IMR-90 (cell line): Measurements from ENCODE around the gene ROR2. TPM values are rescaled to one million over a fixed set of nuclear protein-coding genes. Genes with fewer than 3 reads are reported as not detected.

Experiments used
- ATAC-seq: fragments of 200-7000 bp; cut with Tn5 transposase; 2 replicates; pipeline ENCODE4 v1.9.1; 2020; ENCODE audit warnings: low read depth, mild to moderate bottlenecking, moderate library complexity
- BruUV-seq: library from RNA; stranded (reverse); fragments of 400-500 nt; replicated peaks from 2 replicates; lab custom pipeline; 2021; lab: Mats Ljungman, UMichigan
- CTCF ChIA-PET: fragments of 300-600 bp; formaldehyde crosslinking; extraction: SDS; loops from one replicate; lab custom pipeline; 2021; ENCODE audit warnings: antibody characterized with exemption; lab: Yijun Ruan, JAX
- POLR2A ChIA-PET: fragments of 300-600 bp; sonication (Branson Sonifier 250); formaldehyde crosslinking; loops from one replicate; lab custom pipeline; 2022; ENCODE audit warnings: antibody characterized with exemption; ENCODE audit not compliant: unreplicated experiment; lab: Charles Lee
- DNase-seq: peaks from one replicate; pipeline ENCODE4 v3.0.0; 2013
- H2AFZ ChIP-seq: replicated peaks from 2 replicates; pipeline ENCODE3; 2013; ENCODE audit warnings: low read length, mild to moderate bottlenecking; ENCODE audit not compliant: poor library complexity
- H2AK5ac ChIP-seq: 2 replicates; pipeline ENCODE4 v1.6.1; 2013; ENCODE audit warnings: low read depth, low read length, inconsistent platforms
- H2AK9ac ChIP-seq: replicated peaks from 2 replicates; pipeline ENCODE3; 2013; ENCODE audit warnings: mild to moderate bottlenecking, low read depth, low read length, moderate library complexity; ENCODE audit not compliant: poor library complexity
- H2BK120ac ChIP-seq: 2 replicates; pipeline ENCODE4 v1.6.1; 2013; ENCODE audit warnings: low read depth, low read length, inconsistent platforms
- H2BK15ac ChIP-seq: 3 replicates; pipeline ENCODE4 v1.6.1; 2013; ENCODE audit warnings: low read depth, low read length, inconsistent platforms
- H2BK20ac ChIP-seq: 2 replicates; pipeline ENCODE4 v1.6.1; 2013; ENCODE audit warnings: low read depth, mild to moderate bottlenecking, inconsistent platforms, low read length, moderate library complexity
- H2BK5ac ChIP-seq: 2 replicates; pipeline ENCODE4 v1.6.1; 2013; ENCODE audit warnings: mild to moderate bottlenecking, low read depth, low read length, inconsistent platforms; ENCODE audit not compliant: poor library complexity, severe bottlenecking
- H3K14ac ChIP-seq: replicated peaks from 2 replicates; pipeline ENCODE4 v1.6.1; 2013; ENCODE audit warnings: low read depth, low read length, inconsistent platforms
- H3K18ac ChIP-seq: 2 replicates; pipeline ENCODE4 v1.6.1; 2013; ENCODE audit warnings: low read depth, low read length, control low read depth
- H3K23ac ChIP-seq: 2 replicates; pipeline ENCODE4 v1.6.1; 2013; ENCODE audit warnings: low read depth, low read length, inconsistent platforms
- H3K27ac ChIP-seq: 2 replicates; pipeline ENCODE4 v1.5.1; 2013; ENCODE audit warnings: mild to moderate bottlenecking, control low read depth, low read length; ENCODE audit not compliant: insufficient read depth
- H3K27me3 ChIP-seq: 2 replicates; pipeline ENCODE4 v1.6.1; 2013; ENCODE audit warnings: low read length; ENCODE audit not compliant: control insufficient read depth, insufficient read depth
- H3K36me3 ChIP-seq: 2 replicates; pipeline ENCODE4 v1.6.1; 2013; ENCODE audit warnings: low read length, mixed read lengths; ENCODE audit not compliant: control insufficient read depth, insufficient read depth
- H3K4ac ChIP-seq: 2 replicates; pipeline ENCODE4 v1.6.1; 2013; ENCODE audit warnings: low read depth, low read length, inconsistent platforms
- H3K4me1 ChIP-seq: 2 replicates; pipeline ENCODE4 v1.6.1; 2013; ENCODE audit warnings: low read length, mixed read lengths; ENCODE audit not compliant: control insufficient read depth, insufficient read depth
- H3K4me2 ChIP-seq: 2 replicates; pipeline ENCODE4 v1.6.1; 2013; ENCODE audit warnings: low read depth, mild to moderate bottlenecking, control low read depth, low read length, moderate library complexity
- H3K4me3 ChIP-seq: 2 replicates; pipeline ENCODE4 v1.5.1; 2013; ENCODE audit warnings: low read depth, mild to moderate bottlenecking, control low read depth, low read length, moderate library complexity; ENCODE audit not compliant: insufficient read depth
- H3K56ac ChIP-seq: 2 replicates; pipeline ENCODE4 v1.6.1; 2013; ENCODE audit warnings: low read length, inconsistent platforms; ENCODE audit not compliant: insufficient read depth; ENCODE audit errors: extremely low read depth
- H3K79me1 ChIP-seq, 2 experiments: 2 replicates each; pipeline ENCODE4 v1.6.1; 2013; ENCODE audit warnings: low read length in 2 of 2, inconsistent platforms in 1 of 2, low read depth in 1 of 2
- H3K9ac ChIP-seq: 2 replicates; pipeline ENCODE4 v1.6.1; 2013; ENCODE audit warnings: low read depth, low read length, control low read depth
- H3K9me1 ChIP-seq: 2 replicates; pipeline ENCODE4 v1.6.1; 2013; ENCODE audit warnings: low read length, inconsistent platforms; ENCODE audit not compliant: insufficient read depth
- H3K9me3 ChIP-seq: 2 replicates; pipeline ENCODE4 v1.6.1; 2013; ENCODE audit warnings: low read length; ENCODE audit not compliant: control insufficient read depth, insufficient read depth
- H4K20me1 ChIP-seq: 2 replicates; pipeline ENCODE4 v1.6.1; 2013; ENCODE audit warnings: low read length, inconsistent platforms; ENCODE audit not compliant: insufficient read depth
- H4K5ac ChIP-seq: 2 replicates; pipeline ENCODE4 v1.6.1; 2013; ENCODE audit warnings: mild to moderate bottlenecking, low read depth, low read length, control low read depth
- H4K8ac ChIP-seq, 2 experiments: 2 replicates each; pipeline ENCODE4 v1.6.1; 2013; ENCODE audit warnings: low read depth in 2 of 2, low read length in 2 of 2, control low read depth in 1 of 2, inconsistent platforms in 1 of 2
- H4K91ac ChIP-seq: 2 replicates; pipeline ENCODE4 v1.6.1; 2013; ENCODE audit warnings: low read depth, low read length, inconsistent platforms; ENCODE audit not compliant: insufficient read depth
- BHLHE40 ChIP-seq: fragments of 150-350 bp; IDR thresholded peaks from 2 replicates; pipeline ENCODE4 v1.6.1; 2016; ENCODE audit warnings: mild to moderate bottlenecking, low read depth, low read length
- CEBPB ChIP-seq: IDR thresholded peaks from 2 replicates; pipeline ENCODE4 v1.6.1; 2012; ENCODE audit warnings: low read depth, low read length, improper control_type of control experiment
- MAFK ChIP-seq: IDR thresholded peaks from 2 replicates; pipeline ENCODE4 v1.6.1; 2012; ENCODE audit warnings: low read depth, low read length, improper control_type of control experiment
- NFE2L2 ChIP-seq: fragments of 150-350 bp; IDR thresholded peaks from 2 replicates; pipeline ENCODE4 v1.6.1; 2016; ENCODE audit warnings: low read depth, mild to moderate bottlenecking, low read length
- RCOR1 ChIP-seq: IDR thresholded peaks from 2 replicates; pipeline ENCODE4 v1.6.1; 2012; ENCODE audit warnings: mild to moderate bottlenecking, low read length, improper control_type of control experiment; ENCODE audit not compliant: insufficient replicate concordance
- SMC3 ChIP-seq: fragments of 150-350 bp; IDR thresholded peaks from 2 replicates; pipeline ENCODE4 v1.6.1; 2016; ENCODE audit warnings: low read depth, mild to moderate bottlenecking, antibody characterized with exemption, low read length, moderate library complexity
- WGBS, 2 experiments: methylation state at CpG; one replicate each; pipeline versions ENCODE4 v1.1.5 to v1.1.7; 2013; ENCODE audit warnings: missing lambda C conversion rate in 2 of 2; ENCODE audit not compliant: insufficient read length in 1 of 2; ENCODE audit errors: extremely low coverage in 2 of 2; 5-methylcytosine and 5-hydroxymethylcytosine counted together
- dilution Hi-C: fragments of 300-500 bp; cut with HindIII; formaldehyde crosslinking; loops from one replicate; pipeline ENCODE4 v1.14.3; 2018; ENCODE audit warnings: low sequenced_read_pairs; ENCODE audit not compliant: unreplicated experiment
- in situ Hi-C: fragments of 300-500 bp; cut with MboI; formaldehyde crosslinking; loops from 3 replicates; pipeline ENCODE4 v1.14.3; 2019; ENCODE audit warnings: low sequenced_read_pairs, inconsistent platforms, mixed read lengths
- intact Hi-C: fragments of 100-400 bp; cut with micrococcal nuclease; formaldehyde crosslinking; loops from 2 replicates; pipeline ENCODE4 v1.10.0; 2022
- polyA plus RNA-seq, 3 experiments: library from polyadenylated mRNA; depleted of rRNA; stranded (reverse); fragments of >200 nt; gene quantifications; 2 replicates each; pipeline ENCODE4 v1.2.3, GENCODE V29; 2012; ENCODE audit warnings: low replicate concordance in 1 of 3
- total RNA-seq: library from RNA; depleted of rRNA; stranded (reverse); fragments of >200 nt; gene quantifications from 2 replicates; pipeline ENCODE4 v1.2.3, GENCODE V29; 2012
- TF ChIP-seq, protein P1 (sequence below): fragments of 150-350 bp; IDR thresholded peaks from 2 replicates; pipeline ENCODE4 v1.6.1; 2017; ENCODE audit warnings: mild to moderate bottlenecking, antibody characterized with exemption, low read length, low read depth

Gene ROR2
- total and polyA plus RNA-seq, 2 of the 4 experiments (the other 2 are of a cell fraction), result 2.3 to 4.8 TPM

DNA sequence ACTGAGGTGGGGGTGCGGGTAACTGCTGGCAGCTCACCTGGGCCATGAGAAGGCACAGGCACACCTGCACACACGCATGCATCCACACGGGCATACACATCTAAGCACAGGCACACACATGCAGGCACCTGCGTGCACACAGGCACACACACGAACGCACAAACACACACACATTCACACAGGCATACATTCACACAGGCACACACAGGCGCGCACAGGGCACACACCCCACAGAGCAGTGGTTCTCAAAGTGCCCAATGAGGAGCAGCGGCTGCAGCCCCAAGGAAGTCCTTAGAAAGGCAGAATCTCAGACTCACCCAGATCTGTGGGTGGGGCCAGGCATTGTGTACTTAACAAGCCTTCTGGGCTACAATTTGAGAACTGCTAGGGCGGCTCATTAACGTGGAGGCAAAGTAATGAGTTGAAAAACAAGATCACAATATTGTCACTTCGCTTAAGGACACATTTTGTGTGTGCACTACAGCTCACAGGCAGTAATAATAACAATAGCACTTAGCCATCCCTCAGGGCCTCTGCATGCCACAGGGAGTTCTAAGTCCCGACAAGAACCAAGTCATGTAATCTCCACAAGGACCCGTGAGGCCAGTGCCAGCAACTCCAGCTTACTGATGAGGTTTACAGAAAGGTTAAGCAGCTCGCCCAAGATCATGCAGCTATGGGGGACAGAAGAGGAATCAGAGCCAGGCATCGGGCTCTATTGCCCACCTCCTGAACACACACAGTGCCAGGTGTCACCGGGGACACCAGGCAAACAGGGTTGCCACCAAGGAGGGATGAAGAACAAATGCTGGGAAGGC is 91.6 kb downstream of the ROR2 start:
- H3K9me1 ChIP-seq, result peaks cover 5% of the 10 kb centered on the region; the same call in 1 of the 2 replicates
- ChIA-PET POLR2A (no interaction called here), CTCF (no interaction called here)
- no peak overlapping the region for H2BK120ac ChIP-seq
- intact Hi-C loops, result no loop called here
- no peak overlapping the region for H2BK5ac ChIP-seq
- H3K79me1 ChIP-seq, result peaks cover 0 to 4% of the 10 kb centered on the region in 2 experiments; a peak in 1 of 4 replicates
- H3K14ac ChIP-seq, result no peak overlapping the region
- H3K4ac ChIP-seq, result no peak overlapping the region
- H3K23ac ChIP-seq, result no peak overlapping the region
- H2BK20ac ChIP-seq, result no peak overlapping the region
- H4K8ac ChIP-seq, result no peak overlapping the region
- H3K4me1 ChIP-seq, result peaks cover 6% of the 10 kb centered on the region; the same call in 1 of the 2 replicates
- no peak overlapping the region for H2AFZ ChIP-seq
- TF ChIP-seq CEBPB (no peak), BHLHE40 (no peak), SMC3 (no peak), MAFK (no peak), RCOR1 (no peak), NFE2L2 (no peak)
- TF ChIP-seq, protein P1, sequence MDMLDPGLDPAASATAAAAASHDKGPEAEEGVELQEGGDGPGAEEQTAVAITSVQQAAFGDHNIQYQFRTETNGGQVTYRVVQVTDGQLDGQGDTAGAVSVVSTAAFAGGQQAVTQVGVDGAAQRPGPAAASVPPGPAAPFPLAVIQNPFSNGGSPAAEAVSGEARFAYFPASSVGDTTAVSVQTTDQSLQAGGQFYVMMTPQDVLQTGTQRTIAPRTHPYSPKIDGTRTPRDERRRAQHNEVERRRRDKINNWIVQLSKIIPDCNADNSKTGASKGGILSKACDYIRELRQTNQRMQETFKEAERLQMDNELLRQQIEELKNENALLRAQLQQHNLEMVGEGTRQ, result no peak
- DNase-seq, result no peak
- H3K4me2 ChIP-seq, result no peak overlapping the region
- dilution Hi-C loops, result no loop called here
- no peak overlapping the region for H3K9ac ChIP-seq
- no peak overlapping the region for H3K4me3 ChIP-seq
- no peak overlapping the region for H2AK5ac ChIP-seq
- H4K91ac ChIP-seq, result no peak overlapping the region
- no peaks in the 10 kb centered on the region for H3K9me3 ChIP-seq
- no peak overlapping the region for H2AK9ac ChIP-seq
- peaks cover 5% of the 10 kb centered on the region; the same call in 1 of the 2 replicates for H3K36me3 ChIP-seq
- no peaks in the 10 kb centered on the region for H3K27me3 ChIP-seq
- H3K27ac ChIP-seq, result no peak overlapping the region
- H3K18ac ChIP-seq, result no peak overlapping the region
- 86% methylated on average over 1 of the region's 17 CpGs; no CpG with 5 or more reads in 1 of the 2 experiments for WGBS, 2 experiments
- no peak for ATAC-seq
- H4K5ac ChIP-seq, result no peak overlapping the region
- H2BK15ac ChIP-seq, result no peak overlapping the region
- in situ Hi-C loops, result no loop called here
- no TSS peak for BruUV-seq
- H3K56ac ChIP-seq, result no peak overlapping the region
- H4K20me1 ChIP-seq, result peaks cover 9% of the 10 kb centered on the region
